SK-N-SH treated with all-trans-retinoic acid at 6 μM for 48 hours (cell line): ENCODE measurements around the gene GLRX3.
"Not testable (repeated sequence)": the region's sequence is repeated elsewhere in the genome, so short reads cannot be mapped to it uniquely, and the experiment has no call there.

Experiments used
- ATAC-seq: fragments of 200-7000 bp; cut with Tn5 transposase; 3 replicates; pipeline ENCODE4 v1.9.1; 2020; ENCODE audit warnings: mild to moderate bottlenecking, moderate library complexity
- CSDC2 ChIP-seq: fragments of 250-450 bp; sonication (Bioruptor Pico); IDR thresholded peaks from 2 replicates; pipeline ENCODE4 v1.5.0; 2020; ENCODE audit warnings: mild to moderate bottlenecking, moderate library complexity
- ESRRG ChIP-seq: fragments of 250-450 bp; sonication (Bioruptor Pico); IDR thresholded peaks from 2 replicates; pipeline ENCODE4 v1.6.1; 2021; ENCODE audit warnings: mild to moderate bottlenecking
- GLIS3 ChIP-seq: fragments of 250-450 bp; sonication (Bioruptor Pico); IDR thresholded peaks from 2 replicates; pipeline ENCODE4 v1.5.0; 2020; ENCODE audit warnings: mild to moderate bottlenecking, moderate library complexity
- ISL1 ChIP-seq: fragments of 250-450 bp; sonication (Bioruptor Pico); IDR thresholded peaks from 2 replicates; pipeline ENCODE4 v2.1.2; 2022; ENCODE audit warnings: mild to moderate bottlenecking, moderate library complexity
- OSR1 ChIP-seq: fragments of 250-450 bp; sonication (Bioruptor Pico); IDR thresholded peaks from 2 replicates; pipeline ENCODE4 v1.8.0; 2022; ENCODE audit warnings: moderate library complexity, mild to moderate bottlenecking, inconsistent platforms
- PPARA ChIP-seq: fragments of 250-450 bp; sonication (Bioruptor Pico); IDR thresholded peaks from 2 replicates; pipeline ENCODE4 v1.5.0; 2020; ENCODE audit warnings: mild to moderate bottlenecking, borderline replicate concordance
- RARB ChIP-seq: fragments of 250-450 bp; sonication (Bioruptor Pico); IDR thresholded peaks from 2 replicates; pipeline ENCODE4 v1.8.0; 2021; ENCODE audit warnings: mild to moderate bottlenecking, moderate library complexity
- SNAI2 ChIP-seq: fragments of 250-450 bp; sonication (Bioruptor Pico); IDR thresholded peaks from 2 replicates; pipeline ENCODE4 v1.5.0; 2020; ENCODE audit warnings: mild to moderate bottlenecking, moderate library complexity
- TCF4 ChIP-seq: fragments of 250-450 bp; sonication (Bioruptor Pico); IDR thresholded peaks from 2 replicates; pipeline ENCODE4 v1.8.0; 2021; ENCODE audit warnings: mild to moderate bottlenecking, moderate library complexity, borderline replicate concordance
- TOX ChIP-seq: fragments of 250-450 bp; sonication (Bioruptor Pico); IDR thresholded peaks from 2 replicates; pipeline ENCODE4 v1.8.0; 2021; ENCODE audit warnings: mild to moderate bottlenecking, moderate library complexity, borderline replicate concordance
- ZFP30 ChIP-seq: fragments of 450-650 bp; formaldehyde crosslinking; IDR thresholded peaks from 2 replicates; pipeline ENCODE4 v1.5.0; 2022; ENCODE audit warnings: mild to moderate bottlenecking, moderate library complexity
- ZNF565 ChIP-seq: fragments of 450-650 bp; formaldehyde crosslinking; conservative IDR thresholded peaks from 2 replicates; pipeline ENCODE4 v1.5.0; 2020; ENCODE audit warnings: low read depth, mild to moderate bottlenecking, moderate library complexity
- ZNF70 ChIP-seq: fragments of 450-650 bp; formaldehyde crosslinking; IDR thresholded peaks from 2 replicates; pipeline ENCODE4 v1.5.0; 2020; ENCODE audit warnings: mild to moderate bottlenecking, moderate library complexity
- TF ChIP-seq, protein P1 (sequence below): fragments of 250-450 bp; sonication (Bioruptor Pico); IDR thresholded peaks from 2 replicates; pipeline ENCODE4 v1.8.0; 2020; ENCODE audit warnings: mild to moderate bottlenecking, moderate library complexity, borderline replicate concordance
- TF ChIP-seq, protein P2 (sequence below): fragments of 250-450 bp; sonication (Bioruptor Pico); IDR thresholded peaks from 2 replicates; pipeline ENCODE4 v1.8.0; 2021; ENCODE audit warnings: low read depth, mild to moderate bottlenecking, moderate library complexity, borderline replicate concordance
- TF ChIP-seq, protein P3 (sequence below): fragments of 250-450 bp; sonication (Bioruptor Pico); IDR thresholded peaks from 2 replicates; pipeline ENCODE4 v1.5.1; 2020; ENCODE audit warnings: low read depth, mild to moderate bottlenecking, moderate library complexity
- TF ChIP-seq, protein P4 (sequence below): fragments of 250-450 bp; sonication (Bioruptor Pico); IDR thresholded peaks from 2 replicates; pipeline ENCODE4 v1.5.0; 2020; ENCODE audit warnings: mild to moderate bottlenecking, moderate library complexity
- TF ChIP-seq, protein P5 (sequence below): fragments of 250-450 bp; sonication (Bioruptor Pico); IDR thresholded peaks from 2 replicates; pipeline ENCODE4 v1.5.1; 2021; ENCODE audit warnings: mild to moderate bottlenecking, moderate library complexity

Gene GLRX3

DNA sequence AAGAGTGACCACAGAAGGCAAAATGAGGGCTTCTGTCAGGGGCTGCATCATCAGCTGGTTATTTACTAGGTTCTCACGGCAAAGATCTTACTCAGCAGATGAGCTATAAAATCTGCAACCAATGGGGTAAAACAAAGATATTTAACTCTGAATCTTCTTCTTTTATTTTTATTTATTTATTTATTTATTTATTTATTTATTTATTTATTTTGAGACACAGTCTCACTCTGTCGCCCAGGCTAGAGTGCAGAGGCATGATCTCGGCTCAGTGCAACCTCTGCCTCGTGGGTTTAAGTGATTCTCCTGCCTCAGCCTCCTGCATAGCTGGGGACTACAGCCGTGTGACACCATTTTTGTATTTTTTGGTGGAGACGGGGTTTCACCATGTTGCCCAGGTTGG is 36.8 kb upstream of the GLRX3 start (continued):
- TF ChIP-seq, protein P1, sequence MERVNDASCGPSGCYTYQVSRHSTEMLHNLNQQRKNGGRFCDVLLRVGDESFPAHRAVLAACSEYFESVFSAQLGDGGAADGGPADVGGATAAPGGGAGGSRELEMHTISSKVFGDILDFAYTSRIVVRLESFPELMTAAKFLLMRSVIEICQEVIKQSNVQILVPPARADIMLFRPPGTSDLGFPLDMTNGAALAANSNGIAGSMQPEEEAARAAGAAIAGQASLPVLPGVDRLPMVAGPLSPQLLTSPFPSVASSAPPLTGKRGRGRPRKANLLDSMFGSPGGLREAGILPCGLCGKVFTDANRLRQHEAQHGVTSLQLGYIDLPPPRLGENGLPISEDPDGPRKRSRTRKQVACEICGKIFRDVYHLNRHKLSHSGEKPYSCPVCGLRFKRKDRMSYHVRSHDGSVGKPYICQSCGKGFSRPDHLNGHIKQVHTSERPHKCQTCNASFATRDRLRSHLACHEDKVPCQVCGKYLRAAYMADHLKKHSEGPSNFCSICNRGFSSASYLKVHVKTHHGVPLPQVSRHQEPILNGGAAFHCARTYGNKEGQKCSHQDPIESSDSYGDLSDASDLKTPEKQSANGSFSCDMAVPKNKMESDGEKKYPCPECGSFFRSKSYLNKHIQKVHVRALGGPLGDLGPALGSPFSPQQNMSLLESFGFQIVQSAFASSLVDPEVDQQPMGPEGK (CRISPR knock-in tag), result no peak

DNA sequence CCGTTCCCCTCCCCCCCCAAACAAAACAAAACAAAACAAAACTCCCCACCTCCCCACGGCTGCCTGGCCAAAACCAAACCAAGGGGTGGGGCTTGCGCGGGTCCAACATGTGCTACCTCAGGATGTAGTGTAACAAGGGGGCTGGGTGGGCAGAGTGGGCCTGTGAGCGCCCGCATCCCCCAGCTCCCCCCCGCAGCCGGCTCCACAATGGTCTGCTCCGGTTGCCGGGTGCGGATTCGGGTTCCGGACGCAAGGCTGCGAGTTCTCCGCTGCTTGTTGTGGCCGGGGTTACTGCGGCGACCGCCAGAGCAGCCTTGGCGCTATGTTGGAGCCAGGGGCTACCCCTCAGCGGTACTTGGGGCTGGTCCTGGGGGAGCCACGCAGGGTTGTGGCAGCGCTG is 30.5 kb upstream of the GLRX3 start:
- no peak for ATAC-seq
- TF ChIP-seq, protein P2, sequence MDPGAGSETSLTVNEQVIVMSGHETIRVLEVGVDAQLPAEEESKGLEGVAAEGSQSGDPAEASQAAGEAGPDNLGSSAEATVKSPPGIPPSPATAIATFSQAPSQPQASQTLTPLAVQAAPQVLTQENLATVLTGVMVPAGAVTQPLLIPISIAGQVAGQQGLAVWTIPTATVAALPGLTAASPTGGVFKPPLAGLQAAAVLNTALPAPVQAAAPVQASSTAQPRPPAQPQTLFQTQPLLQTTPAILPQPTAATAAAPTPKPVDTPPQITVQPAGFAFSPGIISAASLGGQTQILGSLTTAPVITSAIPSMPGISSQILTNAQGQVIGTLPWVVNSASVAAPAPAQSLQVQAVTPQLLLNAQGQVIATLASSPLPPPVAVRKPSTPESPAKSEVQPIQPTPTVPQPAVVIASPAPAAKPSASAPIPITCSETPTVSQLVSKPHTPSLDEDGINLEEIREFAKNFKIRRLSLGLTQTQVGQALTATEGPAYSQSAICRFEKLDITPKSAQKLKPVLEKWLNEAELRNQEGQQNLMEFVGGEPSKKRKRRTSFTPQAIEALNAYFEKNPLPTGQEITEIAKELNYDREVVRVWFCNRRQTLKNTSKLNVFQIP (CRISPR knock-in tag), result no peak
- TF ChIP-seq OSR1 (no peak), GLIS3 (CRISPR knock-in tag) (no peak), TOX (CRISPR knock-in tag) (no peak), ESRRG (CRISPR knock-in tag) (no peak), ZNF70 (CRISPR knock-in tag) (no peak), RARB (no peak), PPARA (CRISPR knock-in tag) (no peak), TCF4 (CRISPR knock-in tag) (no peak), ISL1 (CRISPR knock-in tag) (no peak)
- TF ChIP-seq, protein P1 (CRISPR knock-in tag), result no peak
- TF ChIP-seq, protein P3, sequence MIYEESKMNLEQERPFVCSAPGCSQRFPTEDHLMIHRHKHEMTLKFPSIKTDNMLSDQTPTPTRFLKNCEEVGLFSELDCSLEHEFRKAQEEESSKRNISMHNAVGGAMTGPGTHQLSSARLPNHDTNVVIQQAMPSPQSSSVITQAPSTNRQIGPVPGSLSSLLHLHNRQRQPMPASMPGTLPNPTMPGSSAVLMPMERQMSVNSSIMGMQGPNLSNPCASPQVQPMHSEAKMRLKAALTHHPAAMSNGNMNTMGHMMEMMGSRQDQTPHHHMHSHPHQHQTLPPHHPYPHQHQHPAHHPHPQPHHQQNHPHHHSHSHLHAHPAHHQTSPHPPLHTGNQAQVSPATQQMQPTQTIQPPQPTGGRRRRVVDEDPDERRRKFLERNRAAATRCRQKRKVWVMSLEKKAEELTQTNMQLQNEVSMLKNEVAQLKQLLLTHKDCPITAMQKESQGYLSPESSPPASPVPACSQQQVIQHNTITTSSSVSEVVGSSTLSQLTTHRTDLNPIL (CRISPR knock-in tag), result no peak

DNA sequence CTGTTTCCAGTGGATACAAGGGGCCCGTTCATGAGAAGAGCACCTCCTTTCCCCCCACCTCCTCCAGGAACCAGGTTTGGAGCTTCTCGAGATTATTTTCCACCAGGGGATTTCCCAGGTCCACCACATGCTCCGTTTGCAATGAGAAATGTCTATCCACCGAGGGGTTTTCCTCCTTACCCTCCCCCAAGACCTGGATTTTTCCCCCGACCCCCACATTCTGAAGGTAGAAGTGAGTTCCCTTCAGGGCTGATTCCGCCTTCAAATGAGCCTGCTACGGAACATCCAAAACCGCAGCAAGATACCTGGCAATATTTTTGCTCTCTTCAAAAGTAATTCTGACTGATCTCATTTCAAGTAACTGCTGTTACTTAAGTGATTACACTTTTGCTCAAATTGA is 28.0 kb upstream of the GLRX3 start:
- ATAC-seq, result not testable (repeated sequence)

DNA sequence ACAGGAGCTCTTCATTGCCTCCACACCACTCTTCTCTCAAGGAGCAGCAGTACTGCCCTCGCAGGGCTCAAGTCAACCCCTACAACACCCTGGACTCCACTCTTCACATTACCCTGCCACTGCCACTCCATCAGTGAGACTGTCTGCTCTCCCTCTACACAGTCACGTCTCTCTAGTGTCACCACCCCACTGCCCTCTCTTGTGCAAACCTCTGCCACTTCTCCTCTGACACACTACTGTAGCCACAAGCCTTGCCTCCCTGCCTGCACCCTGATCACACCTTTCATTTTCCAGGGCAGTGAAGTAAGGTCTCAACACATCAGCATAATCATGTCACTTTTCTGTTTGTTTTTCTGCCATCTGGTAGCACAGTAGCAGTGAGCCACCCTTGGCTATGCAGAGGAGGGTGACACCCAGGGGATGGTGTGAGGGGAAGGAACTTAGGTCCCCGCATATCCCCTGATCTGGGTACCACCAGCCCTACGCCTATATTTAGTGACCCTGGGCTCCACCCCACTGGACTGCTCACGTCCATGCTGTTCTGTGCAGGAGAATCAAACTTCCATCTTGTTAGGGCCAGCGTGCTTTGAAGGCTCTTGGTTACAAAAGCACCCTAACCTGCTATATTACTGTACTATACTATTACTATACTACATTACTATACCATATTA is 27.1 kb upstream of the GLRX3 start:
- TF ChIP-seq SNAI2 (CRISPR knock-in tag) (no peak), OSR1 (no peak), ZFP30 (CRISPR knock-in tag) (no peak), ZNF565 (CRISPR knock-in tag) (no peak), CSDC2 (CRISPR knock-in tag) (no peak), TOX (CRISPR knock-in tag) (no peak)
- TF ChIP-seq, protein P3 (CRISPR knock-in tag), result no peak
- TF ChIP-seq, protein P4, sequence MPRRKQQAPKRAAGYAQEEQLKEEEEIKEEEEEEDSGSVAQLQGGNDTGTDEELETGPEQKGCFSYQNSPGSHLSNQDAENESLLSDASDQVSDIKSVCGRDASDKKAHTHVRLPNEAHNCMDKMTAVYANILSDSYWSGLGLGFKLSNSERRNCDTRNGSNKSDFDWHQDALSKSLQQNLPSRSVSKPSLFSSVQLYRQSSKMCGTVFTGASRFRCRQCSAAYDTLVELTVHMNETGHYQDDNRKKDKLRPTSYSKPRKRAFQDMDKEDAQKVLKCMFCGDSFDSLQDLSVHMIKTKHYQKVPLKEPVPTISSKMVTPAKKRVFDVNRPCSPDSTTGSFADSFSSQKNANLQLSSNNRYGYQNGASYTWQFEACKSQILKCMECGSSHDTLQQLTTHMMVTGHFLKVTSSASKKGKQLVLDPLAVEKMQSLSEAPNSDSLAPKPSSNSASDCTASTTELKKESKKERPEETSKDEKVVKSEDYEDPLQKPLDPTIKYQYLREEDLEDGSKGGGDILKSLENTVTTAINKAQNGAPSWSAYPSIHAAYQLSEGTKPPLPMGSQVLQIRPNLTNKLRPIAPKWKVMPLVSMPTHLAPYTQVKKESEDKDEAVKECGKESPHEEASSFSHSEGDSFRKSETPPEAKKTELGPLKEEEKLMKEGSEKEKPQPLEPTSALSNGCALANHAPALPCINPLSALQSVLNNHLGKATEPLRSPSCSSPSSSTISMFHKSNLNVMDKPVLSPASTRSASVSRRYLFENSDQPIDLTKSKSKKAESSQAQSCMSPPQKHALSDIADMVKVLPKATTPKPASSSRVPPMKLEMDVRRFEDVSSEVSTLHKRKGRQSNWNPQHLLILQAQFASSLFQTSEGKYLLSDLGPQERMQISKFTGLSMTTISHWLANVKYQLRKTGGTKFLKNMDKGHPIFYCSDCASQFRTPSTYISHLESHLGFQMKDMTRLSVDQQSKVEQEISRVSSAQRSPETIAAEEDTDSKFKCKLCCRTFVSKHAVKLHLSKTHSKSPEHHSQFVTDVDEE (CRISPR knock-in tag), result no peak
- TF ChIP-seq, protein P2 (CRISPR knock-in tag), result no peak
- TF ChIP-seq, protein P5, sequence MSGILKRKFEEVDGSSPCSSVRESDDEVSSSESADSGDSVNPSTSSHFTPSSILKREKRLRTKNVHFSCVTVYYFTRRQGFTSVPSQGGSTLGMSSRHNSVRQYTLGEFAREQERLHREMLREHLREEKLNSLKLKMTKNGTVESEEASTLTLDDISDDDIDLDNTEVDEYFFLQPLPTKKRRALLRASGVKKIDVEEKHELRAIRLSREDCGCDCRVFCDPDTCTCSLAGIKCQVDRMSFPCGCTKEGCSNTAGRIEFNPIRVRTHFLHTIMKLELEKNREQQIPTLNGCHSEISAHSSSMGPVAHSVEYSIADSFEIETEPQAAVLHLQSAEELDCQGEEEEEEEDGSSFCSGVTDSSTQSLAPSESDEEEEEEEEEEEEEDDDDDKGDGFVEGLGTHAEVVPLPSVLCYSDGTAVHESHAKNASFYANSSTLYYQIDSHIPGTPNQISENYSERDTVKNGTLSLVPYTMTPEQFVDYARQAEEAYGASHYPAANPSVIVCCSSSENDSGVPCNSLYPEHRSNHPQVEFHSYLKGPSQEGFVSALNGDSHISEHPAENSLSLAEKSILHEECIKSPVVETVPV (CRISPR knock-in tag), result no peak
- no peak for ATAC-seq
